Measurements from ENCODE around the gene CATSPER2.
"Not testable (repeated sequence)": the region's sequence is repeated elsewhere in the genome, so short reads cannot be mapped to it uniquely, and the experiment has no call there.

Gene CATSPER2

DNA sequence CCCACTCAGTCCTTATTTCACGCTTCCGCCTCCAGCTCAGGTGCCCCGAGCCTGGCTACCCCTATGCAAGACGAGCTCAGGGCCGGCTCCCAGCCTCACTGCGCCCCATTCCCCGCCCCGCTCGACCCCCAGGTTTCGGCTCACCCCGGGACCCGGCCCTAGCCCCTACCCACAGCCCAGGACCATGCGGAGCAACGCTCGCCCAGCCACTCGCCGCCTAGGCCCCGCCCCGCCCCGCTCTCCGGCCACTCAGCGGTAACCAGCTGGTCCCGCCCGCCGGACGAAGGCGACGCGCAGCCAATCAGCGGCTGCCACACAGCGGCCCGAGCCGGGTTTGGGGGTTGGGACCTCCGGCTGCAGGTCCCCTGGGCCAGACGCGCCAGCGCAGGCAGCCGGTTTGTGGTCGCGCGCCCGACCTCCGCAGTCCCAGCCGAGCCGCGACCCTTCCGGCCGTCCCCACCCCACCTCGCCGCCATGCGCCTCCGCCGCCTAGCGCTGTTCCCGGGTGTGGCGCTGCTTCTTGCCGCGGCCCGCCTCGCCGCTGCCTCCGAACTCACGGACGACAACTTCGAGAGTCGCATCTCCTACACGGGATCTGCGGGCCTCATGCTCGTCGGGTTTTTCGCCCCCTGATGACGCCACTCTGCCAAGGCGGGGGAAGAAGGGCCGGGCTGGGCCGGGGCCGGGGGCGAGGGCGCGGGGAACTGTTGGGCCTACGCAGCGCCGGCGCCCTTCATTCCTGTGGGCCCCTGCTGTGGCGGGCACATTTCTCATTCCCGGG is at the start of gene CATSPER2:
Gene CATSPER2 (minus strand): TSS at position 196 of the 781 bp plus-strand sequence. CDS start 783 bp downstream, outside the sequence.
- no peak for DNase-seq

DNA sequence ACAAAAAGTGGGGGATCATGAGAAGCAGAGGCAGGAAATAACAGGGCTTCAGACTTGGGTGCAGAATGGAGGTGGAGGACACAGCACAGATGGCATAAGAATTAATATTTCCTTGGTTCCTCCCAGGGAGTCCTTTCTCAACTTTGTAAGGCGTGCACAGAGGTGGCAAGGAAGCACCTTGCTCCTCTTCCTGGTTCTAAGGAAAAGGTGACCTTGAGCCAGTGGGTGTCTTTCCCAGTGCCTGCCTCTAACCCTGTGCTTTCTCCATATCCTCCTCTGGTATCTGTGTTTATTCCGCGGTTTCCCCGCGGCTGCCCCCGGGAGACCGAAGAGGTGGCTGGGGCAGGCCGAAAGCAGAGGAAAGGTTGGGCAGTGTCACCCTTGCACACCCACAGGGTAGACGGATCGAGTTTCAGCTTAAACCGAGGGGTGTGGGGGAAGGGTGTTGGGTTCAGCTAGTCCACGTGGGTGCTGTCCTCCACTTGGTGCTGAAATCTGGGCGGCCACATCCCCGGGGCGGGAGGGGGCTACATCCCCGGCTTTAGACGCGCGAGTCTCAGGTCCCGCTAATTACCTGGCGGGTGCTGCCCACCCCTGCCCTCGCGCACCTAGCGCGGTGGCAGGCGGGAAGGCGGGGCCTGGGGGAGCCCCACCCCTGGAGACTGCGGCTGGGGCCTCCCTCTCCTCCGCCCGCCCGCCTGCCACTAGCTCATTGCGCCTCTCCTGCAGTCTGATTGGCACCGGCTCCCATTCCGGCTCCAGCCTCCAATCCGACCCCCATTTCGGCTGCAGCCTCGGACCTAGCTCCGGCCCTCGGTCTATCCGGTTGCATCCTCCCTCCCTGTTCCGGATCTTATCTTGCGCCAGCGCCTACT is 44.7 kb upstream of the CATSPER2 start, which contains the start of gene CKMT1A:
Gene CKMT1A (plus strand): TSS at position 712 of the 875 bp plus-strand sequence. CDS start 192 bp downstream, outside the sequence.
- not testable (repeated sequence) for DNase-seq

DNA sequence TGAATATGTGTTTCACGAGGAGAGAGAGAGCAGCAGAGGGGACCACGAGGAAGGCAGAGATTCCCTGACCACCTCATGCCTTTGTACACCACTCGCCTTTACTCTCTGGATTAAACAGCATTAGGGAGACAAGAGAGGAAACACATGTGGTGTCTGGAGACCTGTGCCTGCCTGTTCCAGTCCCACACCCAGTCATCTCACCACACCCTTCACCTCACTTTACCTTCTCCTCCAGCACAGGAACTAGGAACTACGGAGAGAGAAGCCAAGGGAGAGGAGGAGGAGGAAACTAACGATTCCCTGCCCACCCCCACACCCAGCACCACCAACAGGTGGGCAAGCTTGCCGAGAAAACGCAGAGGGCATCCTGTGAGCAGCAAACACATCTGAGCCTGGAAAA is 44.0 kb upstream of the CATSPER2 start:
- DNase-seq, result not testable (repeated sequence)

DNA sequence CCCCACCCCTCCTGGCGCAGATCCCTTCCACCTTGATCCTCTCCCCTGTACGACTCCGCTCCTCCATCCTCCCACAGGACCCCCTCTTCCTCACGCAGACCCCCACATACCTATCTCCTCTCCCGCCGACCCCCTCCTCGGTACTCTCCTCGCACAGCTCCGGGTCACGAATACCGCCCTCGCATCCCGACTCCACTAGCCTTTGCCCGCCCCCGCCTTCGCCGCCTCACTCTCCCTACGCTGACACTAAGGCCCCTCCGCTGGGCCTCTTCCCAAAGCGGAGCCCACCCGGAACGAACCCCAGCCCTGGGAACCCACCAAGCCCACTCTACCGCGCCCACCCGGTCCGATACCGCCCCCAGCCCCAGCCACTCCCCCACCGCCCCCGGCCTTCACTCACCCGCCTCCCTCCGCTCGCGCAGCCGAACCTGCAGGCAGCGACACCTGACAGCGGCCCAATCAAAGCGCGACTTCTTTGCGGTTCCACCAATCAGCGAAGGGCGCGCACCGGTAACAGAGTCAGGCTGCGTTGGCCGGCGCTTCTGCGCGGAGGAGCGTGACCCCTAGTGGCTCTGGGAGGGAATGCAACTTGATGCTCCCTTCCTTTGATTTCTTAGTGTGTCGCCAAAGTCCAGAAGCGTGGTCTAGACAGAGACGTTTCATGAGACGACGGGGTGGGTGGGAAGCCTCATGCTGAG is 41.1 kb upstream of the CATSPER2 start:
- DNase-seq, result not testable (repeated sequence)

DNA sequence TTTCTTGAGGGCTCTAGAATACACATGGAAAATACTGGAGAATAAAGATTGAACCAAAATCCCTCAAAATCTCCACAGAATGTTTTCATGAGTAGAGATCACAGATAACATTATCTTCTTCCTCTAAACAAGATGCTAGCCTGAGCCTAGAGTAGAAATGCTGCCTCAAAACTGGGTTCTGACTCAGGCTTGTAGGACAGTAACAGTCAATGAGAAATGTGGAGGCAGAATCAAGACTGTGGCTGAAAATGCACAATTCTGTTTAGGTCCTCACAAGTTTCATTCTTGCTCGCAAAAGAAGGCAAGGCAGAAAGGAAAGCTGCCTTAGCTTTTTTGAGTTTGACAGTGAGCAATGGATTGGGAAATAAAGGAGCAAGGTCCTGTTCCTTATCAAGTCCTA is 25.5 kb upstream of the CATSPER2 start:
- not testable (repeated sequence) for DNase-seq

DNA sequence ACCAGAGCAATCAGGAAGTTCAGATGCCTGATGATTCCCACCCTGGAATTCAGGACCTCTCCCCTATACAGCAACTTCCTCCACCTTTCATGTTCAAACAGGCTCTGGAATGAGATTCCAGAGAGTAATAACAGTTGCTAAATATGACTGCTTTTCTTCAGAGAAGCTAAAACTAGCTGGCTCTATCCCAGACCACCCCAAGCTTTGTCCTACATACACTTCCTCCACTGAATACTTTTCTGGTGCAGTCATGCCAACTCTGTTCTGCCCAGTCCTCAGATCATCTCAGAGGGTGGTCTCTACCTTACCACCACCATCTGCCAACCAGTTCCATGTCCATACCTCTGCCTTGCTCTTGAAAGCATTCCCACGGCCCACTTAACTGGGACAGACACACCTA is 17.5 kb upstream of the CATSPER2 start:
- not testable (repeated sequence) for DNase-seq

DNA sequence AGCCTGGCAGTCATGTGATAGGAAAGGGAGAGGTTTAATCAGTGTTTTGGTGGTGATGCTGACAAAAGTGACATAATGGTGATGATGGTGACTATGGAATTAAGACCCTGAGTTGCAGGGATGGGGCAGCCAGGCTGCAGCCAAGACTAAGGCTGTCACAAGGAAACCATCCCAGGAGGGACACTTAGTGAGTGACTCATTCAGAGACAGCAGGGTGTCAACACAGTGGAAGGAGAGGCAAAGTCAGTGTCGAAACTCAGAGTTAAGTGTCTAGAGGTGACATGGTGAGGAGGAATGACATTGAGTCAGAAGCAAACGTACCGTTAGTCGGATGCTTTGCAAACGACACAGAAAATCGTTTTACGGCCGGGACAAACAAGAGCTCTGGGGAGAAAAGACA is 14.7 kb upstream of the CATSPER2 start:
- not testable (repeated sequence) for DNase-seq

DNA sequence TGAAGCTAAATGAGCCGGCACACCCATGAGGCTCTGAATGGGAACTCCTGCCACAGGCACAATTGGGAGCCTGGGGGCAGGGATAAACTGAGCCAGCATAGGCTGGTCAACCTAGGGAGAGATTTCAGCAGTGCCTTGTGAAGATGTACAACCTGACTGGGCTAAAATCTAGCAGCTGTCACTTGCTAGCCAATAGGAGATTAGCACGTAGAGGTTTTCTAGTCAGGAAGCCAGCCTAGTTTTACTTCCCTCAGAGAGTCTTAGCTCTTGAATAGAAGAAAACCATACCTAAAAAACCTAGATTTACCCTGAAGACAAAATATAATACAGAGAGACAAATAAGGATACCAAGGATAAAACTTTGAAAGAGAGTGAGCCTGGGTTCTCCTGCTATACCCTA is 13.6 kb upstream of the CATSPER2 start:
- not testable (repeated sequence) for DNase-seq

DNA sequence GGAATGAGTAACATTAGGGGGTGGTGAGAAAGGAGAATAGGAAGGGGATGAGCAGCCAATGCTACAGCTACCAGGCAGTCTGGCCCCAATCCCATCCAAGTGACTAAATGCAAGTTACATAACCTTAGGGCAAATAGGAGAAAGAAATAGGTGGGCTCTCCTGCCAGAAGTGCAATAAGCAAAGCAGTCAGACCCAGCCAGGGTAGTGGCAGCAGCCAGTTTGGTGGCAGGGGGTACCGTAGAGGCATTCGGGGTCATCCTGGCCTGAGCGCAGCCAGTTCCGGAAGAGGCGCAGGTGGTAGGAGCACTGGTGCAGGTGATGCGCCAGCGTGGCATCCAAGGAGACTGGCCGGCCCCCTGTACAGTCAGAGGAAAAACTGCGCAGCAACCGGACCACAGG is 11.1 kb upstream of the CATSPER2 start:
- not testable (repeated sequence) for DNase-seq

DNA sequence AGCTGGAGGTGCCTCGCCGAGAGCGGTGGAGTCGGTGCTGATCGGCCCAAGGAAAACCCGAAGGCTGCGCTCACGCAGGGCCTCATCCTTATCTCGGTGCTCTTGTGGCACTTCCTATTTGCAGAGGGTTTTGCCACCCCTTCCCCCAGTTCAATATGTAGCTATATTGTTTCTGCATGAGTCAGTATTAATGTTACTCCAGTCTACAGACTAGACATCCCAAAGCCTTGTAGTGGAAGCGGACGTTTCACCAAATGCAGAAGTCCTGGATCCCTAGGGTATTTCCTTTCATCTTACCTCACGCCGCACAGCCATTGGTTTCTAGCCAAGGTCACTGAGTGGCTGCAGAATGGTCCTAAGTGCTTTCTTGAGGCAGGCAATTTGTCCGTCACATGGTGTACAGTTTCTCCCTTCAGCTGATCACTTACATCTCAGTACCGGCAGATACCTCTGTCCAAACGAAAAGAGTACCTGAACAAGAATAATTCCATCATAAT is 834 bp upstream of the CATSPER2 start:
- not testable (repeated sequence) for DNase-seq

DNA sequence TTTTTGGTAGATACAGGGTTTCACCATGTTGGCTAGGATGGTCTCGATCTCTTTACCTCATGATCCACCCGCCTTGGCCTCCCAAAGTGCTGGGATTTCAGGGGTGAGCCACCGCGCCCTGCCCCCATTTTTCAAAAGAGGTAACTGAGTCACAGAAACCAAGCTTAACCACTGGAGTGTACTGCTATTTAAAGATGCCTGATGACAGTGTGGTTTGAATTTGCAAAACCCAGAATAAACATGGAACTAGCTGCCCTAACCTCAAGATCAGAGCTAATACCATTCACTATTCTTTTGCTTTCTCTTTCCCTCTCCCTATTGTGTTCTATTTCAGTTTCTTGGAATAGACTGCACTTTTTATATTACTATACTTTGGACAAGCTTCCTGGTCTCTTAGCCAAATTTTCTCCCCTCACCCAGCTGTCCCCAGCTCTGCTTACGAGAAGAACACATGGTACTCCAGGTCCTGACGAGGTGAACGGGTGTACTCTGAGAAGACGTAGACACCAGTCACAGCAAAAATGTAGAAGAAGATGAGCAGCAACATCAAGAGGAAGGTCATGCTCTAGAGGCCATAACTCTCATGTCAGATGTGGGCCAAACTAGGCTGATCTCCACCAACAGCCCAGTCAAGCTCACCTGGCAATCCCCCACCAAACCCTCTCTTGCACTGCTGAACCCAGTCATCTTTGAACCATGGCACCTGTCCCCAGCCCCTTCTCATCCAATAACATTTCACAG is 10.0 kb downstream of the CATSPER2 start:
- DNase-seq, result not testable (repeated sequence)

DNA sequence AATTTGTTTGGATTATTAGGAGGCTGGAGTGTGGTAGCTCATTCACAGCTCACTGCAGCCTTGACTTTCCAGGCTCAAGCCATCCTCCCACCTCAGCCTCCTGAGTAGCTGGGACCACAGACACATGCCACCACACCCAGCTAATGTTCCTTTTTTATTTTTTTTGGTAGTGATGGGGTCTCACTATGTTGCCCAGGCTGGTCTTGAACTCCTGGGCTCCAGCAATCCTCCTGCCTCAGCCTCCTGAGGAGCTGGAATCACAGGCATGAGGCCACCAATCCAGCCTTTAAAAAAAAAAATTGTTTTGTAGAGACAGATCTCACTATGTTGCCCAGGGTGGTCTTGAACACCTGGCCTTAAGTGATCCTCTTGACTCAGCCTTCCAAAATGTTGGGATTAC is 21.7 kb downstream of the CATSPER2 start:
- not testable (repeated sequence) for DNase-seq

DNA sequence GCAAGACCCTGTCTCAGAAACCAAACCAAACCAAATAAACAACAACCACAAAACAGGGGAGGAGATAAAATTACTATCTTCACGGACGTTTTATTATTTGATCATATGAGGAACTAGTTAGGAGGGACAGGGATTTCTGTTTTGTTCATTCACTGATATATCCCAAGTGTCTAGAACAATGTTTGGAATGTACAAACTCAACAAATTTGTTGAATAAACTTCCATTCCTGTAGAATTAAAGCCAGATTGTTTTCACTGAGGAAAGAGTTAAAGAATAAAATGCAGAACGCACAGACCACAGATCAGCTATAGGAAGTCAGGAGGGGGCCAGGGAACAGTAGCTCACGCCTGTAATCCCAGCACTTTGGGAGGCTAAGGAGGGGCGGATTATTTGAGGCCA is 23.5 kb downstream of the CATSPER2 start:
- DNase-seq, result no peak

DNA sequence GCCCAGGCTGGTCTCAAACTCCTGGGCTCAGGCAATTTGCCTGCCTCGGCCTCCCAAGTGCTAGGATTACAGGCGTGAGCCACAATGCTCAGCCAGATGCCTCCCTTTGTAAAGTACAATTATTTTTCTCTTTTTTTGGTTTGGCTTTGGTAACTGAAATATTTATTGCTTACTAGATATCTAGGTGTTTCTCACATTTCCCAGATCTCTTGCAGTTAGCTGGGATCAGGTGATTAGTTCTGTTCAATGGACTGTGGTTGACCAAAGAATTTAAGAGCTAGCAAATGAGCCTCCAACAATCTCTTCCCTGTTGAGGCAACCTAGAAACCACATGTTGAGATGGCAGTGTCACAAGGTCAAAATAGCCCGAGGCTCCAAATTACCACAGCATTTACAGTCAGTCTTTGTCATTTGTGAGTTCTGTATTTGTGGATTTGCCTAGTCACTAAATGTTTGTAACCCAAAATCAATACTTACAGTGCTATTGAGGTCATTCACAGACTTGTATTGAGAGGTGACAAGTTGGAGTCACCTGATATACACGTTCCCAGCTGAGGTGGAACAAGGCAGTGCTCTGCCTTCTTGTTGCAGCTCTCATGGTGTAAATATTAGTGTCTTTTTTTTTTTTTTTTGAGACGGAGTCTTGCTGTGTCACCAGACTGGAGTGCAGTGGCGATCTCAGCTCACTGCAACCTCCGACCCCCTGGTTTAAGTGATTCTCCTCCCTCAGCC is 26.4 kb downstream of the CATSPER2 start:
- DNase-seq, result not testable (repeated sequence)

DNA sequence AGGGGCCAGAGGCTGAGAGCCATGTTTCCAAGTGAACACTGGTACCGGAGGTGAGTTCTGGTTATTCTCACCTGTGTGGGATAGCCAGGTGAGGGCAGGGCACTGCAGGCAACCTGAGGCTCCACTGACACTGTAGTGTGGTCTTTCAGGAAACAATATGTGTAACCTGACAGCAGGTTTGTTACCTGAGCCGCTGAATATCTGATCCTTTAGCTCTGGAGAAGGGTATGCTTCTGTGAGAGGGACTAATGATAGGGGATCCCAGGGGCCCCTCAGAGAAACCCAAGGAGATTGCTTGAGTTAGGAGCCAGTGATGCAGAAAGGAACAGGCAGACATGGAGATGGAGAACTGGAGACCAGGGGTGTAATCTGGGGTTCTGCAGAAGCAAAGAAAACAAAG is 29.9 kb downstream of the CATSPER2 start, which contains the start of gene STRC:
Gene STRC (minus strand): TSS at position 101 of the 400 bp plus-strand sequence. CDS start 78 bp downstream, at position 23.
- not testable (repeated sequence) for DNase-seq

DNA sequence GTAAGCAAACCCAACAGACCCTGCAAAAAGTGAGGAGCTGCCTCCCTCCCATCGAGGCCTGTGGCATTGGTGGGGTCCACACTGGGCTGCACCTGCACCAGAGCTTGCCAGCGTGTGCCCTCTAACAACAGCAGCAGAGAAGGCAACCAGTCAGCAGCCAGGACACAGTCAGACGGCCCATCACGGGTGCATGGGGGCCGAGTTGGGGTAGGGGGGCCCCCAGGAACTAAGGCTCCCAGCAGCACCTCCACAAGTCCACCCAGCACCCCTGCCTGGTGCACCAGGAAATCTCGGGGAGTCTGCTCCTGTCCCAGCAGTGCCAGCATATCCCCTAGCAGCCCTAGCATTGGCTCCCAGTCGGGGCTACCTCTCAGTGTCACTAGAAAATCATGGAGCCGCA is 30.9 kb downstream of the CATSPER2 start:
- DNase-seq, result not testable (repeated sequence)

DNA sequence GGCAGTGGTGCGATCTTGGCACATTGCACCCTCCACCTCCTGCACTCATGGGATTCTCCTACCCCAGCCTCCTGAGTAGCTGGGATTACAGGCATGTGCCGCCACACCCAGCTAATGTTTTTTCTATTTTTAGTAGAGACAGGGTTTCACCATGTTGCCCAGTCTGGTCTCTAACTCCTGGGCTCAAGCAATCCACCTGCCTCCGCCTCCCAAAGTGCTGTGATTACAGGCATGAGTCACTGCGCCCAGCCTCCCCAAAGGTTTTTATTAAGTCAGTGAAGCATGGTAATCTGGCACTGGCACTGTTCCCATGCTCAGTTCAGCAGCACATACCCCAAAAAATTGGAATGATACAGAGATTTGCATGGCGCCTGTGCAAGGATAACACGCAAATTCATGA is 46.4 kb downstream of the CATSPER2 start:
- not testable (repeated sequence) for DNase-seq

DNA sequence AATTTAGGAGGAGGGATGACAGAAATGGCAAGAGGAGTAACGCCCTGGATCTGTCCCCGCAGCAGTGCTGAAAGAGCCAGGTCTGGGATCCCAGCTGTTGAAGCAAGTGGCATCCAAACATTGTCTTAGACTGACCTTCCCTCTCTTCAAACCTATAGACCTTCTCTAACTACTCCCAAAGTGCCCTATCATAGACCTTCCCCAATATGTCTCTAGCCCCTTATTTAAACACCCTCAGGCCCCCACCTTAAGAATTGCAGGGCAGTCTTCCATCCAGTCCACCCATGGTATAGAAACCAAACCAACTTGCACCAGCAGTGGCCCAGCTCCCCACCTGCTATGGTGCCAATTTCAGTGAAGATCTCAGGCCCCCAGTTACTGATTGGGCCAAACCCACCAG is 48.4 kb downstream of the CATSPER2 start:
- DNase-seq, result not testable (repeated sequence)

DNA sequence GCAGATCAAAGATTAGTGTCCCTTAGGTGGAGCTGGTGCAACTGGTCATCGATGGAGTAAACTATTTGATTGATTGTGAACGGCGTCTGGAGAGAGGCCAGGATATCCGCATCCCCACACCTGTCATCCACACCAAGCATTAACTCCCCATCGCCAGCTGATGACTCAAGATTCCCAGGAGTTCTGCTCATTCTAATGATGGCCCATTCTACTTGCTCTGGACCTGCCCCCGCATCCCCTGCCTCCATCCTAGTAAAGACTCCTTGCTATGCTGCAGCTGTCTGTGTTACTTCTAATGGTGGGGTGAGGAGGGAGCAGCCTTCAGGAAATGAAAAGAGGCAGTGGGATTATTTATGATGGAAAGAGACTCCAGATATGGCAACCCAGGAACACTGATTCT is 49.5 kb downstream of the CATSPER2 start:
- DNase-seq, result not testable (repeated sequence)

DNA sequence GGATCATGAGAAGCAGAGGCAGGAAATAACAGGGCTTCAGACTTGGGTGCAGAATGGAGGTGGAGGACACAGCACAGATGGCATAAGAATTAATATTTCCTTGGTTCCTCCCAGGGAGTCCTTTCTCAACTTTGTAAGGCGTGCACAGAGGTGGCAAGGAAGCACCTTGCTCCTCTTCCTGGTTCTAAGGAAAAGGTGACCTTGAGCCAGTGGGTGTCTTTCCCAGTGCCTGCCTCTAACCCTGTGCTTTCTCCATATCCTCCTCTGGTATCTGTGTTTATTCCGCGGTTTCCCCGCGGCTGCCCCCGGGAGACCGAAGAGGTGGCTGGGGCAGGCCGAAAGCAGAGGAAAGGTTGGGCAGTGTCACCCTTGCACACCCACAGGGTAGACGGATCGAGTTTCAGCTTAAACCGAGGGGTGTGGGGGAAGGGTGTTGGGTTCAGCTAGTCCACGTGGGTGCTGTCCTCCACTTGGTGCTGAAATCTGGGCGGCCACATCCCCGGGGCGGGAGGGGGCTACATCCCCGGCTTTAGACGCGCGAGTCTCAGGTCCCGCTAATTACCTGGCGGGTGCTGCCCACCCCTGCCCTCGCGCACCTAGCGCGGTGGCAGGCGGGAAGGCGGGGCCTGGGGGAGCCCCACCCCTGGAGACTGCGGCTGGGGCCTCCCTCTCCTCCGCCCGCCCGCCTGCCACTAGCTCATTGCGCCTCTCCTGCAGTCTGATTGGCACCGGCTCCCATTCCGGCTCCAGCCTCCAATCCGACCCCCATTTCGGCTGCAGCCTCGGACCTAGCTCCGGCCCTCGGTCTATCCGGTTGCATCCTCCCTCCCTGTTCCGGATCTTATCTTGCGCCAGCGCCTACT is 55.1 kb downstream of the CATSPER2 start, which contains the start of gene CKMT1B:
Gene CKMT1B (plus strand): TSS at position 700 of the 863 bp plus-strand sequence. CDS start 192 bp downstream, outside the sequence.
- DNase-seq, result not testable (repeated sequence)
